DOHH2 (cell line): ENCODE results near the gene TOX4.

Experiments used
- CTCF ChIP-seq: fragments of 200-600 bp; sonication (generic); IDR thresholded peaks from one replicate; pipeline ENCODE4 v1.5.1; 2014; ENCODE audit warnings: antibody characterized with exemption, mild to moderate bottlenecking, low read depth, low read length; ENCODE audit not compliant: poor library complexity, severe bottlenecking
- EZH2phosphoT487 ChIP-seq: fragments of 200-600 bp; sonication (generic); IDR thresholded peaks from 2 replicates; pipeline ENCODE4 v1.6.1; 2017; ENCODE audit warnings: borderline replicate concordance, mild to moderate bottlenecking, antibody characterized with exemption, low read length, moderate library complexity, mixed read lengths

GRCh38 chr14:21475767-21476522 is 1.1 kb upstream of the TOX4 start:
- TF ChIP-seq CTCF: no peak
- TF ChIP-seq EZH2phosphoT487: no peak
